Kidney capillary endothelial cell (primary cell): ENCODE measurements around the gene GPRC5C.

Experiments
- DNase-seq: peaks from one replicate; pipeline ENCODE4 v3.0.0-alpha.2; 2018; ENCODE audit warnings: low spot score

The GPRC5C gene

GRCh38 chr17:74452033-74452840 lies 20.3 kb downstream of the GPRC5C start:
- DNase-seq: peak; percentile 54

GRCh38 chr17:74452841-74453661 lies 21.2 kb downstream of the GPRC5C start:
- DNase-seq: no peak

- DNase-seq: no peak
Measured at GRCh38 chr17:74453665-74454196, 21.8 kb downstream of the GPRC5C start.

- peak; percentile 69 for DNase-seq
Measured at GRCh38 chr17:74454197-74455024, 22.5 kb downstream of the GPRC5C start.

GRCh38 chr17:74455025-74455545 lies 23.2 kb downstream of the GPRC5C start:
- DNase-seq: no peak

- DNase-seq: no peak
Measured at GRCh38 chr17:74455821-74456220, 23.9 kb downstream of the GPRC5C start.

- DNase-seq: peak; percentile 67
Measured at GRCh38 chr17:74457146-74457819, 25.4 kb downstream of the GPRC5C start.

GRCh38 chr17:74457820-74458166 lies 25.9 kb downstream of the GPRC5C start:
- no peak for DNase-seq

- DNase-seq: no peak
Measured at GRCh38 chr17:74458835-74459234, 26.9 kb downstream of the GPRC5C start.

GRCh38 chr17:74459622-74460021 lies 27.7 kb downstream of the GPRC5C start:
- DNase-seq: no peak

- no peak for DNase-seq
Measured at GRCh38 chr17:74460241-74460640, 28.4 kb downstream of the GPRC5C start.

- DNase-seq: no peak
Measured at GRCh38 chr17:74460996-74461395, 29.1 kb downstream of the GPRC5C start.

GRCh38 chr17:74461611-74462010 lies 29.7 kb downstream of the GPRC5C start:
- DNase-seq: no peak

- DNase-seq: no peak
Measured at GRCh38 chr17:74464730-74465377, 33.0 kb downstream of the GPRC5C start.

GRCh38 chr17:74465378-74466110 lies 33.7 kb downstream of the GPRC5C start:
- no peak for DNase-seq

- no peak for DNase-seq
Measured at GRCh38 chr17:74466111-74466827, 34.4 kb downstream of the GPRC5C start, which contains the start of gene CD300A. Gene CD300A (plus strand): TSS chr17:74466634. CDS start chr17:74466704, 70 bp downstream.

- DNase-seq: no peak
Measured at GRCh38 chr17:74466828-74467184, 34.9 kb downstream of the GPRC5C start.

GRCh38 chr17:74467221-74467951 lies 35.5 kb downstream of the GPRC5C start:
- no peak for DNase-seq

- DNase-seq: no peak
Measured at GRCh38 chr17:74471341-74471740, 39.5 kb downstream of the GPRC5C start.
